SH-SY5Y (cell line): ENCODE results near the gene GOSR2.

Experiments used
- GATA2 ChIP-seq: IDR thresholded peaks from 2 replicates; pipeline ENCODE4 v1.6.1; 2011; ENCODE audit warnings: mild to moderate bottlenecking, low read depth, low read length
- GATA3 ChIP-seq: IDR thresholded peaks from 2 replicates; pipeline ENCODE4 v1.6.1; 2011; ENCODE audit warnings: low read depth, mild to moderate bottlenecking, low read length, moderate library complexity

DNA sequence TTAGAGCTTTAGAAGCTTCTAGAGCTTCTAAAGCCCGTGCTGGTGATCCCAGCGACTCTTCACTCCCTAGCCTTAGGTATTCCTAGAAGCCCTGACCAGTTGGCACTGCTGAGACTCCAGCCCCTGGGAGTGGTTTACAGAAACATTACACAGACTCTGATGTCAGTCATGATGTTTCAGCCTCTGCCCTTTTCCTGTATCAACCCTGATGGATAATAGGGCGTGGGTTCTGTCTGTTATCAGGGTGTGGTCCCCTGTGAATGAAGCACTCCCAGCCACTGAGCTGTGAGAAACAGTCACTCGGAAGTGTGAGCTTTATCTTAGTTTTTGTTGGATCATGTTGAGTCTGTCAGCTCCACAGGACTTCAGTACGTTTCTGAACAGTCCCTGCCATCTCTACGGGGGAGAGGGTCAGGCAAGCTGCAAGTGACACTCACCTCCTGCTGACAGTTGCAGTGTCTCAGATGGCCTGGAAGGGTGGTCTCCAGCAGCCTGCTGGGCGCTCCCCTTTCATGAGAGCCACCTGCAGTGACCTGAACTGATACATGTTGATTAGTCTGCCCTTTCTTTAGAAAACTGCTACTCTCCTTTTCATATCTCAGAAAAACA, 12.8 kb downstream of the GOSR2 start:
- TF ChIP-seq GATA2 (no peak), GATA3 (no peak)
